Caco-2 (cell line): Measurements from ENCODE around the gene VAC14. TPM values are rescaled to one million over a fixed set of nuclear protein-coding genes. Genes with fewer than 3 reads are reported as not detected.

ENCODE experiments used
- BruUV-seq: library from RNA; stranded (reverse); fragments of 400-500 nt; replicated peaks from 2 replicates; lab custom pipeline; 2021; lab: Mats Ljungman, UMichigan
- CTCF ChIA-PET: fragments of 300-600 bp; sonication (Branson Sonifier 250); formaldehyde crosslinking; loops from one replicate; lab custom pipeline; 2022; ENCODE audit warnings: antibody characterized with exemption; lab: Charles Lee
- POLR2A ChIA-PET: fragments of 300-600 bp; sonication (Branson Sonifier 250); formaldehyde crosslinking; loops from one replicate; lab custom pipeline; 2022; ENCODE audit warnings: antibody characterized with exemption; lab: Charles Lee
- DNase-seq, 2 experiments: peaks; one replicate each; pipeline versions ENCODE4 v3.0.0 to v3.0.0-alpha.2; 2020 to 2022
- H3K27me3 ChIP-seq: replicated peaks from 2 replicates; pipeline ENCODE4 v1.6.0; 2011; ENCODE audit warnings: low read length; ENCODE audit not compliant: control insufficient read depth, insufficient read depth
- H3K36me3 ChIP-seq: 2 replicates; pipeline ENCODE4 v1.5.1; 2011; ENCODE audit warnings: low read length; ENCODE audit not compliant: control insufficient read depth, insufficient read depth
- H3K4me1 ChIP-seq: fragments of 250-450 bp; sonication (Bioruptor Pico); 2 replicates; pipeline ENCODE4 v1.5.1; 2020; ENCODE audit warnings: mild to moderate bottlenecking
- H3K4me3 ChIP-seq: 2 replicates; pipeline ENCODE4 v1.5.1; 2011; ENCODE audit warnings: low read depth, mild to moderate bottlenecking, control low read depth, low read length
- H3K9me3 ChIP-seq: fragments of 250-450 bp; sonication (Bioruptor Pico); 2 replicates; pipeline ENCODE4 v1.5.1; 2020; ENCODE audit warnings: mild to moderate bottlenecking, moderate library complexity
- H3K27ac Mint-ChIP-seq: one replicate; pipeline ENCODE4 v1.8.0; 2022; ENCODE audit warnings: mixed read lengths; ENCODE audit not compliant: unreplicated experiment
- H3K27me3 Mint-ChIP-seq: one replicate; pipeline ENCODE4 v1.8.0; 2022; ENCODE audit warnings: mixed read lengths; ENCODE audit not compliant: insufficient read depth, unreplicated experiment
- H3K36me3 Mint-ChIP-seq: one replicate; pipeline ENCODE4 v1.8.0; 2022; ENCODE audit warnings: mild to moderate bottlenecking, mixed read lengths; ENCODE audit not compliant: insufficient read depth, unreplicated experiment
- H3K4me1 Mint-ChIP-seq: one replicate; pipeline ENCODE4 v1.8.0; 2022; ENCODE audit warnings: low read depth, mixed read lengths; ENCODE audit not compliant: unreplicated experiment
- H3K4me3 Mint-ChIP-seq: one replicate; pipeline ENCODE4 v1.8.0; 2022; ENCODE audit warnings: mild to moderate bottlenecking, moderate library complexity, mixed read lengths; ENCODE audit not compliant: unreplicated experiment
- H3K9me3 Mint-ChIP-seq: one replicate; pipeline ENCODE4 v1.8.0; 2022; ENCODE audit warnings: mixed read lengths; ENCODE audit not compliant: unreplicated experiment
- CTCF ChIP-seq, 2 experiments: fragments of 200-600 bp in 1 of 2; IDR thresholded peaks; 1 replicate in 1 of 2; 2 replicates in 1 of 2; pipeline versions ENCODE4 v1.5.1 to v1.8.0; 2011 to 2022; ENCODE audit warnings: antibody characterized with exemption in 1 of 2, control low read depth in 1 of 2, inconsistent platforms in 1 of 2, low read depth in 1 of 2, low read length in 1 of 2, mild to moderate bottlenecking in 1 of 2, moderate library complexity in 1 of 2; ENCODE audit not compliant: insufficient read depth in 1 of 2, severe bottlenecking in 1 of 2, unreplicated experiment in 1 of 2
- intact Hi-C: fragments of 100-400 bp; cut with micrococcal nuclease; formaldehyde crosslinking; loops from one replicate; pipeline ENCODE4 v1.10.0; 2022; ENCODE audit not compliant: unreplicated experiment
- total RNA-seq: library from RNA; stranded (reverse); gene quantifications from 2 replicates; pipeline ENCODE4 v1.2.3, GENCODE V29; 2022

VAC14 gene
- total RNA-seq, 1 experiment from 2014 or later = 63.5 TPM

- H3K9me3 Mint-ChIP-seq = no peaks in the 10 kb centered on the region
- H3K36me3 Mint-ChIP-seq = peaks cover 62% of the 10 kb centered on the region
- intact Hi-C loops = no loop called here
- BruUV-seq = no TSS peak
- Histone ChIP-seq H3K36me3 (peaks cover 3% of the 10 kb centered on the region), H3K4me1 (peaks cover 17% of the 10 kb centered on the region), H3K9me3 (no peaks in the 10 kb centered on the region), H3K4me3 (no peak overlapping the region), H3K27me3 (no peaks in the 10 kb centered on the region)
- DNase-seq = no peak
- H3K4me3 Mint-ChIP-seq = no peak overlapping the region
- H3K27me3 Mint-ChIP-seq = no peaks in the 10 kb centered on the region
- ChIA-PET POLR2A (no interaction called here), CTCF (no interaction called here)
- H3K27ac Mint-ChIP-seq = peak overlapping the region; percentile 20
- no peaks in the 10 kb centered on the region for H3K4me1 Mint-ChIP-seq
- TF ChIP-seq CTCF (IDR thresholded peaks at IDR 0.05; ENCODE audit: insufficient read depth in 1 of 2, low read depth in 1 of 2, low read length in 1 of 2, severe bottlenecking in 1 of 2, unreplicated experiment in 1 of 2) = no peak
Observed at GRCh38 chr16:70758786-70759185, 42.2 kb downstream of the VAC14 start.

- peaks cover 50% of the 10 kb centered on the region for H3K36me3 Mint-ChIP-seq
- H3K9me3 ChIP-seq = no peaks in the 10 kb centered on the region
- TF ChIP-seq CTCF (IDR thresholded peaks at IDR 0.05; ENCODE audit: insufficient read depth in 1 of 2, low read depth in 1 of 2, low read length in 1 of 2, severe bottlenecking in 1 of 2, unreplicated experiment in 1 of 2) = no peak
- CTCF ChIA-PET = no interaction called here
- H3K4me1 Mint-ChIP-seq = no peaks in the 10 kb centered on the region
- H3K27me3 Mint-ChIP-seq = no peaks in the 10 kb centered on the region
- no peak for DNase-seq
- peaks cover 1% of the 10 kb centered on the region; the same call in 1 of the 2 replicates for H3K36me3 ChIP-seq
- intact Hi-C loops = no loop called here
- H3K27ac Mint-ChIP-seq = no peak overlapping the region
- no TSS peak for BruUV-seq
- H3K9me3 Mint-ChIP-seq = no peaks in the 10 kb centered on the region
- H3K4me3 ChIP-seq = no peak overlapping the region
- POLR2A ChIA-PET = no interaction called here
- H3K27me3 ChIP-seq = no peaks in the 10 kb centered on the region
- H3K4me1 ChIP-seq = peaks cover 17% of the 10 kb centered on the region
- no peak overlapping the region for H3K4me3 Mint-ChIP-seq
Observed at GRCh38 chr16:70757183-70757582, 43.8 kb downstream of the VAC14 start.

- BruUV-seq = no TSS peak
- H3K4me3 Mint-ChIP-seq = no peak overlapping the region
- no peak overlapping the region for H3K27ac Mint-ChIP-seq
- Histone ChIP-seq H3K36me3 (peaks cover 1% of the 10 kb centered on the region; the same call in 1 of the 2 replicates), H3K4me3 (no peak overlapping the region), H3K9me3 (no peaks in the 10 kb centered on the region), H3K4me1 (peaks cover 14% of the 10 kb centered on the region), H3K27me3 (no peaks in the 10 kb centered on the region)
- ChIA-PET POLR2A (no interaction called here), CTCF (no interaction called here)
- intact Hi-C loops = no loop called here
- no peaks in the 10 kb centered on the region for H3K9me3 Mint-ChIP-seq
- DNase-seq = no peak
- no peak for TF ChIP-seq CTCF (IDR thresholded peaks at IDR 0.05; ENCODE audit: insufficient read depth in 1 of 2, low read depth in 1 of 2, low read length in 1 of 2, severe bottlenecking in 1 of 2, unreplicated experiment in 1 of 2)
- H3K36me3 Mint-ChIP-seq = peaks cover 45% of the 10 kb centered on the region
- H3K4me1 Mint-ChIP-seq = no peaks in the 10 kb centered on the region
- H3K27me3 Mint-ChIP-seq = no peaks in the 10 kb centered on the region
Observed at GRCh38 chr16:70756071-70756470, 44.9 kb downstream of the VAC14 start.
